Left cardiac atrium (tissue), 4 donors: ENCODE data around the gene SMIM9. TPM values are rescaled to one million over a fixed set of nuclear protein-coding genes. Genes with fewer than 3 reads are reported as not detected.

Experiments used
- ATAC-seq, 2 donors: fragments of 200-7000 bp; cut with Tn5 transposase; one replicate each; pipeline ENCODE4 v1.9.1; 2020; ENCODE audit warnings: mild to moderate bottlenecking in 2 of 2, moderate library complexity in 2 of 2
- DNase-seq: peaks from one replicate; pipeline ENCODE4 v3.0.0-alpha.2; 2020
- intact Hi-C, 2 donors: fragments of 100-400 bp; cut with DNase I; formaldehyde crosslinking; loops; one replicate each; pipeline versions ENCODE4 v1.14.1 to v1.15.1; 2022 to 2023
- total RNA-seq, 2 donors: library from RNA; stranded (reverse); fragmentation: NEBNext Ultra II Directional; extraction: Animal tissue kit (Norgen Biotek cat#: 25700); gene quantifications; one replicate each; pipeline ENCODE4 v1.2.1, GENCODE V29; 2021
- donor health status: DM: no; HTN: yes; CAD: no.
- donor health status: DM: no; HTN: yes; CAD: no; lungs with severe emphysema.
- donor health status: DM: yes; HTN: yes; CAD: no.
- donor health status: Dilated cardiomyopathy.

The SMIM9 gene
- total RNA-seq, 2 donors from 2014 or later = not detected

DNA sequence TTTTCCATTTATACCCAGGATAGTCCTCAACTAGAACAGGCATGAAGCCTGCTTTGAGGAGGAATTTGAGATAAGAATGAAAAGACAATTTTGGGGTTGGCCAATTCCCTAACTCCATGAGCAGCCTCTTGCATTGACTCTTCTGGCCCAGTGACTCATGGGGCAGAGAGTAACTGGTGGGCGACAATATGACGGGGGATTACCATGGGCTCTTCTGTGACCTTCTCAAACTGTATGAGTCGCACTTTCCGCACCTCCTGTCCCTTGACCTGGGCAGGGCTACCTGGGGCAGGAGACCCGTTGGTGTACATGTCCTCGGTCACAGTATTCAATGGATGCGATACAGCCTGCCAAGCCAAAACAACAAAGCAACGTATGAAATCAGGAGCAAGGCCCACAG lies 42.5 kb downstream of the SMIM9 start:
- DNase-seq (no peak), ATAC-seq (no peak)
- intact Hi-C loops = no loop called here

- intact Hi-C loops = no loop called here
- ATAC-seq = no peak
- DNase-seq = no peak
Observed at GRCh38 chrX:154791467-154791866, 43.0 kb downstream of the SMIM9 start.

DNA sequence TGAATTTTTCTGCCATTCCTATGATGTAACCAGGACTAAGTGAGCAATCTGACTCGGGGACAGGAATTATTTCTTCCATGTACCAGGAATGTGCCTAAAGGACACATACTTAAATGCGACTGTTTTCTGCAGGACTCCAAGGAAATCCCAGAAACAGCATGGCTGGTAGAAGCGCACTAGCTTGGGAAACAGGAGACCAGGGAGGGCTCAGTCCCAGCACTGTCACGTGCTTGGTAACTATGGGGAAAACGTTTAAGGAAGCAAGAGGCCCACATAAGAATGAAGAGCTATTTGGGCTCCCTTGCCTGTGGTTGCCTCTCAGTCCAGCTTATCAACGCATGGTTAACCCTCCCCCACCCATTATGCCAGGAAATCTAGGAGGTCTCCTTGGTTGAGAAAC lies 48.7 kb downstream of the SMIM9 start:
- no peak for DNase-seq
- ATAC-seq = no peak
- intact Hi-C loops = no loop called here

DNA sequence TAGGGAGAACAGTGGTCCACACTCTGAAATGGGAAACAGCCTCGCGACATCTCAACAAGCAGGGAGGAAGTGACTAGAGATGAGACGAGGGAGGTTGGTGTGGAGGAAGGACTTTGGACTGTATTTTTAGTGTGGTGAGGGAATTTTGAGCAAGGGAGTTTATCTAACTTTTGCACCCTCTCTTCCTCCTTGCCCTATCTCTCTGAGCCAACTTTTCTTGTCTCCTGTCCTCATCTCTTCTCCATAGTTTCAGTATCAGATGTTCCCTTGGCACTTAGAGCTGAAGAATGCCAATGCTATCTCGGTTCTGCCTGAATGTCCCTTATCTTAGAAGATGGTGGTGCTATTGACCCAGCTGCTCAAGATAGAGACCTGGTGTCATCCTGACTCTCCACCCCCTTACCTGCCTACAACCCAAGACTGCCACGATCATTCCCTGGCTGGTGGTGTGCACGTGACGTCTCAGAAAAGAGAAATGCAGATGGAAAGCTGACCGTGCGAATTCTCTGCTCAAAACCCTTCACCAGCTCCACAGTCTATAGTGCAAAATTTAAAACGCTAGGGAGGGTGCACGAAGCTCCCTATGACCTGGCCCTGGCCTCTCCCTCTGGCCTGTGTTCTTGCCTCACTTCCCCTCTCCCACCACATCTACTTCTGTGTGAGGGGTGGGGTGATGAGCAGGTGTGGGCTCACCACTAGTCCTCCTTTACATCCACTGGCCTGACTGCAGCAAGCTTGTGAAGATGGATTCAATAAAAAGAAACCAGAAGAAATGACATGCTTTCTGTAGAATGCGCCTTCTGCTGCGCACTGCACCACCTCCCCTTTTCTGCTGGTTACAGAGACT lies 50.1 kb downstream of the SMIM9 start:
- no peak for ATAC-seq
- DNase-seq = no peak
- intact Hi-C loops = no loop called here

DNA sequence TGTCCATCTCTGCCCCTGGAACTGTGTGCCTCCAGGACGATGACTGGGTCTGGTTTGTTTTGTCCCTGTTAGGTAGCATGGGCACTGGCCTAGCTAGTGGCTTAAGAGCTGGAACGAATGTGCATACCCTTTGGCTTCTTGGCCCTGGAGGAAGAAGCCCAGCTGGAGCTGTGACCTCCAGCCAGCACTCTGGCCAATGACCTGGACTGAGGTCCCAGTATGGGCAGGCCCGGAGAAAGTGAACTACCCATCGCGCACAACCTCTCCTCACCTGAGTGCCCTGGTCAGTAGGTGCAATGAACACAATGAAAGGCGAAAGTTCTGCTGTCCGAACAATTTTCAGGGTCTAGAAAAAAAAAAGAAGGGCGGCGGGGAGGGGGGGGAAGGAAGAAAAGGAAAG lies 53.5 kb downstream of the SMIM9 start:
- no peak for DNase-seq
- intact Hi-C loops = no loop called here
- no peak for ATAC-seq

DNA sequence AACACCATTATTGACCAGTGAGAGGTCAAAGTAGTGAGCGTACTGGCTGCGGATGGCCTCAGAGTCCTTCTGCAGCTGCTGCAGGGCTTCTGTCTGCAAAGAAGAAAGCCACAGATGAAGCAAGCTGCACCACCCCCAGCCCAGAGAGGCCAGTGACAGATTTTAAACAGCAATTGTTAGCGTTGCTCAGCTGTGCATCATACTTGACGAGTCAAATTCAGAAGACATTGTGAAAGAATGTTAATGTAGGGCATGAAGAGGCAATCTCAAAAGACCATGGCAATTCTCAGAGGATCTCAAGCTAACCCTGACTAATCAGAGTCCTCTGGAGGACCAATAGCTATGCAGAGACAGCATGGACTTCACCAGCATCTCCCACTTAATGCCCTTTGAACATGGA lies 55.2 kb downstream of the SMIM9 start:
- ATAC-seq = no peak
- no peak for DNase-seq
- intact Hi-C loops = no loop called here

DNA sequence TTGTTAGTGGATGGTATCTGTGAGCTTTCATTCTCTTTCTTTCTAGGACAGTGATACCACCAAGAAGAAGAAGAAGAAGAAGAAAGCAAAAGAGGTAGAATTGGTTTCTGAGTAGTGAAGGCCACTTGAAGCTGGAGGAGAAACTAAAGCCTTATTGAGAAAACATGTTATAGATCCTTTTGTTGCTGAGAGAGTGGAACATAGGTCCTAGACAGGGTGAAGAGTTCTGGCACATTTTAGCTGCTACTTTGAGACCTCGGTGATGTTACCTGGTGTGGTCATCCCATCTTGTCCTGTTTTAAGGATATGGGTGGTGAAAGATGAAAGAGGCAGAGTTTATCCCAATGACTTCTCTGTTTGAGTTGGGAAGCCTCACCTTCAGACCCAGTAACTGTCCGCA lies 57.7 kb downstream of the SMIM9 start:
- intact Hi-C loops = no loop called here

DNA sequence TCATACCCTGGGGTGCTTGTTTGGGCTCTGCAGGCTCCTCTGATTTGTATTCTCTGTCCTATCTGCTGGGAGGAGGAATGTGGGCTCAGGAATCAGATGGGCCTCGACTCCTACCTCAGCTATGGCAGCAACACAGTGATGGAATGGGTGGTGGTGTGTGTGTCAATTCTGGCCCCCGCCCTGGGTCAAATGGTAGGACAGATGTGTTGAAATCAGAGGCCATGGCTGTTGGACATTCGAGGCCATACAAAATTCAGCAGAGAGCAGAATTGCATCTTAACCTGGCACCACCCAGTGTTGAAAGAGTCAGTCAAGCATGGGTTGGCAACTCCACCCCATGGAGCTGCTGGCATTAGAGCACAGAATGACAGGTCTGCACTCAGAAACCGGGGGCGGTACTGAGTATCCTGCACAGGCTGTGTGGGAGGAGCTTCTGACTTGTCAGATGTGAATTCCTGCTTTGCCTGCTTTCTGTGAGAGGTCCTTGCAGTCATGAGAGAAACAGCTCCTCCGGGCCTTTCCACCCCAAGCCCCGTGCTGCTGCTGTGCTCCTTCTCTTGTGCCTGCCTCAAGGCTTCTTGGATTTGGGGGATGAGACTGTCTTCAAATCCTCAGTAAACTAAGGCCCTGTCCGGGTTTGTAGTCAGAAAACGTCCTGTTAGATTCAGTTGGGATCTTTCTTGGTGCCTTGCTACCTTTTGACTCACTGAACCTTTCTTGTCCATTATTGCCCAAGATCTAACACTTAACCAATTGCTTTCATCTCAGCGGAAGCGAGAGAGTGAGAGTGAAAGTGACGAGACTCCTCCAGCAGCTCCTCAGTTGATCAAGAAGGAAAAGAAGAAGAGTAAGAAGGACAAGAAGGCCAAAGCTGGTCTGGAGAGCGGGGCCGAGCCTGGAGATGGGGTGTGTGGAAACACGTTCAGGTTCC lies 58.8 kb downstream of the SMIM9 start:
- ATAC-seq = peak; percentile 94 to 96
- intact Hi-C loops = no loop called here
- no peak for DNase-seq

More for the DNA sequence above, 57.7 kb downstream of the SMIM9 start:
- DNase-seq (no peak), ATAC-seq (no peak)

DNA sequence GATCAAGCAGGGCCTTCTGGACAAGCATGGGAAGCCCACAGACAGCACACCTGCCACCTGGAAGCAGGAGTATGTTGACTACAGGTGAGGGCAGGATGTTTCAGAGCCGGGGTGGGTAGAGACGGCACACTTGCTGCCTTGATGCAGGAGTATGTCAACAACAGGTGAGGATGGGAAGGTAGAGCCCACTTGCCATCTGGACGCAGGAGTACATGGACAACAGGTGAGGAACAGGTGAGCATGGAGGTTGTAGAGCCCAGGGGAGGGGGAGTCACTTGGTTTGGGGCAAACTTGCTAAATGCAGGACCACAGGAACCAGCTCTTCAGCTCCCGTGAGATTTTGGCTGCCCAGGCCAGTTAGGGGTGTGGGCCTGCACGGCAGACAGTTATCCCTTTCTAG lies 59.8 kb downstream of the SMIM9 start:
- DNase-seq (no peak), ATAC-seq (no peak)
- intact Hi-C loops = no loop called here

Other genes starting within 250 kb of the SMIM9 start
- gene CTAG1A, start 249.5 kb downstream of the SMIM9 start, total RNA-seq = not detected
- not detected for gene CTAG1B, start 215.4 kb downstream of the SMIM9 start, total RNA-seq
- not detected for gene CTAG2, start 181.1 kb downstream of the SMIM9 start, total RNA-seq
- 10 to 100 TPM; 10.2 to 18.1 TPM for gene GAB3, start 83.6 kb downstream of the SMIM9 start, total RNA-seq
- gene DKC1, start 71.8 kb downstream of the SMIM9 start, total RNA-seq = 10 to 100 TPM; 19.5 to 34.3 TPM
- gene MPP1, start 29.2 kb downstream of the SMIM9 start, total RNA-seq = 10 to 100 TPM; 36.1 to 40.0 TPM
- 10 to 100 TPM; 22.0 to 27.8 TPM for gene F8A1, start 51.7 kb upstream of the SMIM9 start, total RNA-seq
- gene F8, start 188.1 kb upstream of the SMIM9 start, total RNA-seq = 10 to 100 TPM; 45.7 to 53.6 TPM
- 100 to 1,000 TPM; 268 to 283 TPM for gene FUNDC2, start 192.2 kb upstream of the SMIM9 start, total RNA-seq
- 10 to 100 TPM; 18.4 to 19.4 TPM for gene CMC4, start 236.5 kb upstream of the SMIM9 start, total RNA-seq
- gene MTCP1, start 236.5 kb upstream of the SMIM9 start, total RNA-seq = 10 to 100 TPM; 51.5 to 53.6 TPM
- 10 to 100 TPM; 11.8 to 13.4 TPM for gene BRCC3, start 236.8 kb upstream of the SMIM9 start, total RNA-seq